ENCODE data around the gene SOWAHD. TPM values are rescaled to one million over a fixed set of nuclear protein-coding genes. Genes with fewer than 3 reads are reported as not detected.
"Not testable (repeated sequence)": the region's sequence is repeated elsewhere in the genome, so short reads cannot be mapped to it uniquely, and the experiment has no call there.

The SOWAHD gene
- total RNA-seq, 1 experiment from 2014 or later: 1.1 TPM

DNA sequence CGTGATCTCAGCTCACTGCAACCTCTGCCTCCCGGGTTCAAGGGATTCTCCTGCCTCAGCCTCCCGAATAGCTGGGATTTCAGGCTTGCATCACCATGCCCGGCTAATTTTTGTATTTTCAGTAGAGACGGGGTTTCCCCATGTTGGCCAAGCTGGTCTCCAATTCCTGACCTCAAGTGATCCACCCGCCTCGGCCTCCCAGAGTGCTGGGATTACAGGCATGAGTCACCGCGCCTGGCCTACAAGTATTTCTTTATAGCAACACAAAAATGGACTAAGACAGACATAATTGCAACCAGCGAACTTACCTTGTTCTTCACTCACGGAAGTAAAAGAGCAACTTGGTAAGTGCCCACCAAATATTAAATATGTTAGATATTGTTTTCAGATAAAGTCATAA lies 10.0 kb downstream of the SOWAHD start:
- DNase-seq (ENCODE audit: low read depth, low spot score); POLR2A ChIA-PET; RAD21 ChIA-PET (ENCODE audit: low non-redundant PET in 1 of 2, low total read pairs in 2 of 2, uncharacterized antibody in 2 of 2, unreplicated experiment in 2 of 2); CTCF ChIA-PET; H3K36me3 ChIP-seq (ENCODE audit: control insufficient read depth in 1 of 2, insufficient read depth in 2 of 2, low read length in 2 of 2); intact Hi-C loops (cut with micrococcal nuclease); H3K9me3 ChIP-seq (ENCODE audit: control insufficient read depth in 1 of 2, insufficient read depth in 1 of 2, low read depth in 1 of 2, low read length in 2 of 2); H3K9me2 ChIP-seq (ENCODE audit: insufficient read depth); H3K27me3 ChIP-seq (ENCODE audit: insufficient read depth, low read length); BruUV-seq (replicated peaks); H3K9ac ChIP-seq (ENCODE audit: low read length); H2AFZ ChIP-seq (ENCODE audit: low read depth, low read length, poor library complexity, severe bottlenecking); H3K79me2 ChIP-seq (ENCODE audit: insufficient read depth, low read length); H4K20me1 ChIP-seq (ENCODE audit: insufficient read depth); H3K4me3 ChIP-seq (replicated peaks in 1 of 2; ENCODE audit: low read depth in 1 of 2, low read length in 2 of 2): not testable (repeated sequence)
- TF ChIP-seq FOSL1 (IDR thresholded peaks at IDR 0.05; ENCODE audit: low read depth) (peak; percentile 46), JUND (IDR thresholded peaks at IDR 0.05) (peak; percentile 37; the same call in 1 of the 2 replicates)
- ATAC-seq: peak; percentile 68
- Histone ChIP-seq H3K4me1 (ENCODE audit: control insufficient read depth in 1 of 2, insufficient read depth in 2 of 2, low read length in 2 of 2) (peaks cover 11 to 21% of the 10 kb centered on the region in 2 experiments), H3K4me2 (ENCODE audit: low read length) (peak overlapping the region; percentile 49), H3K27ac (ENCODE audit: low read depth, low read length) (peak overlapping the region; percentile 20; the same call in 1 of the 2 replicates)

DNA sequence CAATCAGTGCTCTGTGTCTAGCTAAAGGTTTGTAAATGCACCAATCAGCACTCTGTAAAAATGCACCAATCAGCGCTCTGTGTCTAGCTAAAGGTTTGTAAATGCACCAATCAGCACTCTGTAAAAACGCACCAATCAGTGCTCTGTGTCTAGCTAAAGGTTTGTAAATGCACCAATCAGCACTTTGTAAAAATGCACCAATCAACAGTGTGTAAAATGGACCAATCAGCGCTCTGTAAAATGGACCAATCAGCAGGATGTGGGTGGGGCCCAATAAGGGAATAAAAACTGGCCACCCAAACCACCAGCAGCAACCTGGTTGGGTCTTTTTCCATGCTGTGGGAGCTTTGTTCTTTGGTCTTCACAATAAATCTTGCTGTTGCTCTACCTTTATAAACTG lies 11.0 kb downstream of the SOWAHD start:
- H4K20me1 ChIP-seq (ENCODE audit: insufficient read depth); DNase-seq (ENCODE audit: low read depth, low spot score); RAD21 ChIA-PET (ENCODE audit: low non-redundant PET in 1 of 2, low total read pairs in 2 of 2, uncharacterized antibody in 2 of 2, unreplicated experiment in 2 of 2); H3K4me3 ChIP-seq (replicated peaks in 1 of 2; ENCODE audit: low read depth in 1 of 2, low read length in 2 of 2); CTCF ChIA-PET; H3K4me2 ChIP-seq (ENCODE audit: low read length); H3K9ac ChIP-seq (ENCODE audit: low read length); H3K79me2 ChIP-seq (ENCODE audit: insufficient read depth, low read length); intact Hi-C loops (cut with micrococcal nuclease); H3K27ac ChIP-seq (ENCODE audit: low read depth, low read length); H2AFZ ChIP-seq (ENCODE audit: low read depth, low read length, poor library complexity, severe bottlenecking); H3K9me2 ChIP-seq (ENCODE audit: insufficient read depth); BruUV-seq (replicated peaks); H3K36me3 ChIP-seq (ENCODE audit: control insufficient read depth in 1 of 2, insufficient read depth in 2 of 2, low read length in 2 of 2); H3K27me3 ChIP-seq (ENCODE audit: insufficient read depth, low read length); H3K9me3 ChIP-seq (ENCODE audit: control insufficient read depth in 1 of 2, insufficient read depth in 1 of 2, low read depth in 1 of 2, low read length in 2 of 2): not testable (repeated sequence)
- peaks cover 11 to 22% of the 10 kb centered on the region in 2 experiments for H3K4me1 ChIP-seq (ENCODE audit: control insufficient read depth in 1 of 2, insufficient read depth in 2 of 2, low read length in 2 of 2)
- ATAC-seq: 0 out of 2 replicates have a peak, but pooled peaks have one; percentile 17
- POLR2A ChIA-PET: interaction anchor here (0.8 to 1.5 kb wide), 4 partner anchors 11 to 282 kb away, joined by 3 to 5 read pairs (median 3); partner anchors contain the start of genes RPL39 and SOWAHD
- 0 out of 2 replicates have a peak, but pooled peaks have one; percentile 24 for TF ChIP-seq SP1 (IDR thresholded peaks at IDR 0.05; ENCODE audit: low read depth)
